Liver (tissue), 9 donors: ENCODE results near the gene PDE4B. TPM values are rescaled to one million over a fixed set of nuclear protein-coding genes. Genes with fewer than 3 reads are reported as not detected.

Experiments used
- DNase-seq: peaks from one replicate; pipeline ENCODE4 v3.0.0-alpha.2; 2017; ENCODE audit warnings: low spot score
- H3K27ac ChIP-seq, 2 donors: one replicate each; pipeline ENCODE4 v1.7.0; 2013; ENCODE audit warnings: inconsistent platforms in 2 of 2, low read length in 2 of 2, control low read depth in 1 of 2, low read depth in 1 of 2, mild to moderate bottlenecking in 1 of 2
- H3K27me3 ChIP-seq, 4 donors: one replicate each; pipeline versions ENCODE4 v1.6.1 to v1.7.0; 2013; ENCODE audit warnings: low read length in 3 of 4, inconsistent platforms in 1 of 4, mild to moderate bottlenecking in 1 of 4, moderate library complexity in 1 of 4; ENCODE audit not compliant: control insufficient read depth in 4 of 4, insufficient read depth in 4 of 4
- H3K36me3 ChIP-seq, 4 donors: one replicate each; pipeline versions ENCODE4 v1.6.1 to v1.7.0; 2013; ENCODE audit warnings: low read length in 3 of 4, mild to moderate bottlenecking in 3 of 4, low read depth in 1 of 4, moderate library complexity in 1 of 4; ENCODE audit not compliant: control insufficient read depth in 4 of 4, insufficient read depth in 3 of 4
- H3K4me1 ChIP-seq, 4 donors: one replicate each; pipeline versions ENCODE4 v1.6.1 to v1.7.0; 2013; ENCODE audit warnings: low read length in 3 of 4, mild to moderate bottlenecking in 3 of 4, moderate library complexity in 1 of 4; ENCODE audit not compliant: control insufficient read depth in 4 of 4, insufficient read depth in 4 of 4
- H3K4me3 ChIP-seq, 3 donors: one replicate each; pipeline versions ENCODE4 v1.6.1 to v1.7.0; 2013; ENCODE audit warnings: low read length in 3 of 3, control low read depth in 1 of 3, low read depth in 1 of 3, mild to moderate bottlenecking in 1 of 3
- H3K9ac ChIP-seq, 2 donors: one replicate each; pipeline ENCODE4 v1.7.0; 2013; ENCODE audit warnings: low read length in 2 of 2, mild to moderate bottlenecking in 2 of 2, moderate library complexity in 2 of 2, control low read depth in 1 of 2, low read depth in 1 of 2
- H3K9me3 ChIP-seq, 4 donors: one replicate each; pipeline versions ENCODE4 v1.6.1 to v1.7.0; 2013; ENCODE audit warnings: low read length in 3 of 4; ENCODE audit not compliant: control insufficient read depth in 4 of 4
- EGR1 ChIP-seq, 2 donors: IDR thresholded peaks; 2 replicates each; pipeline ENCODE4 v1.6.1; 2016 to 2018; ENCODE audit warnings: antibody characterized with exemption in 2 of 2, low read depth in 2 of 2
- FOXA1 ChIP-seq: IDR thresholded peaks from 2 replicates; pipeline ENCODE4 v1.6.1; 2016; ENCODE audit warnings: antibody characterized with exemption
- FOXA2 ChIP-seq: IDR thresholded peaks from 2 replicates; pipeline ENCODE4 v1.6.1; 2016; ENCODE audit warnings: antibody characterized with exemption
- GABPA ChIP-seq, 2 donors: IDR thresholded peaks in 1 of 2; conservative IDR thresholded peaks in 1 of 2; 2 replicates each; pipeline ENCODE4 v1.6.1; 2016; ENCODE audit warnings: antibody characterized with exemption in 2 of 2, mild to moderate bottlenecking in 1 of 2, moderate library complexity in 1 of 2
- JUND ChIP-seq, 2 donors: IDR thresholded peaks; 2 replicates each; pipeline ENCODE4 v1.6.1; 2016; ENCODE audit warnings: antibody characterized with exemption in 2 of 2
- RAD21 ChIP-seq, 2 donors: IDR thresholded peaks; 2 replicates each; pipeline ENCODE4 v1.6.1; 2016; ENCODE audit warnings: antibody characterized with exemption in 2 of 2, mild to moderate bottlenecking in 2 of 2
- RXRA ChIP-seq, 2 donors: IDR thresholded peaks; 2 replicates each; pipeline ENCODE4 v1.6.1; 2017 to 2018; ENCODE audit warnings: antibody characterized with exemption in 2 of 2, mild to moderate bottlenecking in 1 of 2
- TAF1 ChIP-seq: conservative IDR thresholded peaks from 2 replicates; pipeline ENCODE4 v1.6.1; 2016; ENCODE audit warnings: antibody characterized with exemption, mild to moderate bottlenecking
- YY1 ChIP-seq: IDR thresholded peaks from 2 replicates; pipeline ENCODE4 v1.6.1; 2016; ENCODE audit warnings: antibody characterized with exemption, mild to moderate bottlenecking
- WGBS: extraction: QIAGEN DNeasy Blood & Tissue Kit; methylation state at CpG from one replicate; pipeline ENCODE4 v1.1.7; 2013; 5-methylcytosine and 5-hydroxymethylcytosine counted together
- polyA plus RNA-seq, 2 donors: library from polyadenylated mRNA; stranded (reverse) in 1 of 2; unstranded in 1 of 2; fragments of 200-250 nt in 1 of 2; fragments of >200 nt in 1 of 2; fragmentation: Nextera tagmentation in 1 of 2; extraction: Ambion mirVana in 1 of 2; gene quantifications; one replicate each; pipeline versions ENCODE4 v1.2.1 to v1.2.3, GENCODE V29; 2013 to 2015
- total RNA-seq, 2 donors: library from RNA; depleted of rRNA; stranded (reverse); fragments of >200 nt; gene quantifications; one replicate each; pipeline ENCODE4 v1.2.3, GENCODE V29; 2014
- TF ChIP-seq, protein P1 (sequence below): IDR thresholded peaks from 2 replicates; pipeline ENCODE4 v1.6.1; 2016; ENCODE audit warnings: antibody characterized with exemption
- TF ChIP-seq, protein P2 (sequence below): IDR thresholded peaks from 2 replicates; pipeline ENCODE4 v1.6.1; 2016; ENCODE audit warnings: antibody characterized with exemption, mild to moderate bottlenecking
- TF ChIP-seq, protein P3 (sequence below): fragments of 150-350 bp; IDR thresholded peaks from 2 replicates; pipeline ENCODE4 v1.5.1; 2017; ENCODE audit warnings: improper control_type of control experiment, low read depth, low read length; ENCODE audit not compliant: missing input control
- TF ChIP-seq, protein P4 (sequence below): IDR thresholded peaks from 2 replicates; pipeline ENCODE4 v1.6.1; 2016; ENCODE audit warnings: antibody characterized with exemption
- donor health status: healthy.
- donor health status: healthy.
- donor health status: healthy.
- donor health status: healthy.
- donor health status: healthy.

Gene PDE4B
- total and polyA plus RNA-seq, 4 donors, result 1.9 to 3.9 (median 2.7) TPM

DNA sequence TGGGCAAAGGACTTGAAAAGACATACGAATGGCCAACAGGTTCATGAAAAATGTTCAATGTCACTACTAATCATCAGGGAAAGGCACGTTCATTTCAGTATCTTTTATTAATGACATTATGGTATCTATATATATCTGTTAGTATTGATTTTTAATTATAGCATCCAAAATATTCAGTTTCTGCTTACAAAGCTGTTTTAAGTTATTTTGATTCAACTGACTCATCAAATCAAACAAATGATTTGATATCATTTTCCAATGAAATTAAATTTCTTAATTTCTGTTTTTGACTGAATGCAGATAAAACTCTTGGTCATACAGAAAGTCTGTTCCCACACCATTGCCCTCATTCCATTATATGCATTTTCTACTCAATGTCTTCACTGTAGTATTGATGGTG, 315.9 kb downstream of the PDE4B start:
- 81% methylated on average over 2 of the region's 2 CpGs for WGBS
- Histone ChIP-seq H3K9ac (no peak overlapping the region), H3K27me3 (peaks cover 0 to 3% (median 0%) of the 10 kb centered on the region in 4 donors), H3K36me3 (no peaks in the 10 kb centered on the region), H3K4me1 (no peaks in the 10 kb centered on the region), H3K9me3 (no peaks in the 10 kb centered on the region), H3K4me3 (no peak overlapping the region), H3K27ac (no peak overlapping the region)
- no peak for DNase-seq
- TF ChIP-seq TAF1 (no peak), RXRA (IDR thresholded peaks at IDR 0.05) (no peak), YY1 (no peak)
- TF ChIP-seq, protein P1, sequence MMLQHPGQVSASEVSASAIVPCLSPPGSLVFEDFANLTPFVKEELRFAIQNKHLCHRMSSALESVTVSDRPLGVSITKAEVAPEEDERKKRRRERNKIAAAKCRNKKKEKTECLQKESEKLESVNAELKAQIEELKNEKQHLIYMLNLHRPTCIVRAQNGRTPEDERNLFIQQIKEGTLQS, result no peak

DNA sequence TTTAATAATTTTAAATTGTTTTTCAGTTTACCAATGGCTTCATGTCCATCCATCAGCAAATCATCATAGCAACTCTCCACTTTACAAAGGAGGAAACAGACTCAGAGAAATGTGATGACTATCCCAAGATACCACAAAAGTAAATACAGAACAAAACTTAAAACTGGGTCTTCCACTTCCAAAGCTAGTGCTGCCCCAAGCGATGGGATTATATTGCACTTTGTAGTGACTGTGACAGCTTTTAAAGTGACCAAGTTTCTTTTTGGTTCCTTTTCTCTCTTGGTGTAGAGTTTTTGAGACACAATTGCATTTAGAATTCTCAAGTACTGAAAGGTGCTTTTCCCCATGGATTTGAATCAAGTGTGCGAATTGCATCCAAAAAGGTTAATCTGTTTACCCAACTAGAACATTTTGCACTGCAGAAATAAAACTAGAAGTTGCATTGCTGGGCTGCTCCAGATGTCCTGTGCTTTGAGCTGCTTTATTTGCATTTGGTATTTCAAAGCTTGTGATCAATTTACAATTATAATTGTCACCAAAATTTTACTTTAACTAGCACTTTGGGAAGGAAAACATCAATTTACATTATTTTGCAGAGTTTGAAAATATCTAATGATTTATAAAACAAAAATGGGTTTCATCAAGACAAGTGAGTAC, 320.2 kb downstream of the PDE4B start:
- H3K27me3 ChIP-seq, result peaks cover 0 to 3% (median 0%) of the 10 kb centered on the region in 4 donors
- H3K4me1 ChIP-seq, result no peaks in the 10 kb centered on the region
- DNase-seq, result no peak
- no peak for TF ChIP-seq JUND (IDR thresholded peaks at IDR 0.05)
- TF ChIP-seq YY1, result no peak
- TF ChIP-seq GABPA (IDR thresholded peaks at IDR 0.05 in 1 of 2, conservative IDR thresholded peaks at IDR 0.05 in 1 of 2), result no peak
- TF ChIP-seq, protein P2, sequence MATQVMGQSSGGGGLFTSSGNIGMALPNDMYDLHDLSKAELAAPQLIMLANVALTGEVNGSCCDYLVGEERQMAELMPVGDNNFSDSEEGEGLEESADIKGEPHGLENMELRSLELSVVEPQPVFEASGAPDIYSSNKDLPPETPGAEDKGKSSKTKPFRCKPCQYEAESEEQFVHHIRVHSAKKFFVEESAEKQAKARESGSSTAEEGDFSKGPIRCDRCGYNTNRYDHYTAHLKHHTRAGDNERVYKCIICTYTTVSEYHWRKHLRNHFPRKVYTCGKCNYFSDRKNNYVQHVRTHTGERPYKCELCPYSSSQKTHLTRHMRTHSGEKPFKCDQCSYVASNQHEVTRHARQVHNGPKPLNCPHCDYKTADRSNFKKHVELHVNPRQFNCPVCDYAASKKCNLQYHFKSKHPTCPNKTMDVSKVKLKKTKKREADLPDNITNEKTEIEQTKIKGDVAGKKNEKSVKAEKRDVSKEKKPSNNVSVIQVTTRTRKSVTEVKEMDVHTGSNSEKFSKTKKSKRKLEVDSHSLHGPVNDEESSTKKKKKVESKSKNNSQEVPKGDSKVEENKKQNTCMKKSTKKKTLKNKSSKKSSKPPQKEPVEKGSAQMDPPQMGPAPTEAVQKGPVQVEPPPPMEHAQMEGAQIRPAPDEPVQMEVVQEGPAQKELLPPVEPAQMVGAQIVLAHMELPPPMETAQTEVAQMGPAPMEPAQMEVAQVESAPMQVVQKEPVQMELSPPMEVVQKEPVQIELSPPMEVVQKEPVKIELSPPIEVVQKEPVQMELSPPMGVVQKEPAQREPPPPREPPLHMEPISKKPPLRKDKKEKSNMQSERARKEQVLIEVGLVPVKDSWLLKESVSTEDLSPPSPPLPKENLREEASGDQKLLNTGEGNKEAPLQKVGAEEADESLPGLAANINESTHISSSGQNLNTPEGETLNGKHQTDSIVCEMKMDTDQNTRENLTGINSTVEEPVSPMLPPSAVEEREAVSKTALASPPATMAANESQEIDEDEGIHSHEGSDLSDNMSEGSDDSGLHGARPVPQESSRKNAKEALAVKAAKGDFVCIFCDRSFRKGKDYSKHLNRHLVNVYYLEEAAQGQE, result no peak
- no peak for TF ChIP-seq RXRA (IDR thresholded peaks at IDR 0.05)
- TF ChIP-seq RAD21 (IDR thresholded peaks at IDR 0.05), result no peak
- TF ChIP-seq, protein P3, sequence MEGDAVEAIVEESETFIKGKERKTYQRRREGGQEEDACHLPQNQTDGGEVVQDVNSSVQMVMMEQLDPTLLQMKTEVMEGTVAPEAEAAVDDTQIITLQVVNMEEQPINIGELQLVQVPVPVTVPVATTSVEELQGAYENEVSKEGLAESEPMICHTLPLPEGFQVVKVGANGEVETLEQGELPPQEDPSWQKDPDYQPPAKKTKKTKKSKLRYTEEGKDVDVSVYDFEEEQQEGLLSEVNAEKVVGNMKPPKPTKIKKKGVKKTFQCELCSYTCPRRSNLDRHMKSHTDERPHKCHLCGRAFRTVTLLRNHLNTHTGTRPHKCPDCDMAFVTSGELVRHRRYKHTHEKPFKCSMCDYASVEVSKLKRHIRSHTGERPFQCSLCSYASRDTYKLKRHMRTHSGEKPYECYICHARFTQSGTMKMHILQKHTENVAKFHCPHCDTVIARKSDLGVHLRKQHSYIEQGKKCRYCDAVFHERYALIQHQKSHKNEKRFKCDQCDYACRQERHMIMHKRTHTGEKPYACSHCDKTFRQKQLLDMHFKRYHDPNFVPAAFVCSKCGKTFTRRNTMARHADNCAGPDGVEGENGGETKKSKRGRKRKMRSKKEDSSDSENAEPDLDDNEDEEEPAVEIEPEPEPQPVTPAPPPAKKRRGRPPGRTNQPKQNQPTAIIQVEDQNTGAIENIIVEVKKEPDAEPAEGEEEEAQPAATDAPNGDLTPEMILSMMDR, result no peak
- TF ChIP-seq, protein P4, sequence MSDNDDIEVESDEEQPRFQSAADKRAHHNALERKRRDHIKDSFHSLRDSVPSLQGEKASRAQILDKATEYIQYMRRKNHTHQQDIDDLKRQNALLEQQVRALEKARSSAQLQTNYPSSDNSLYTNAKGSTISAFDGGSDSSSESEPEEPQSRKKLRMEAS, result no peak
- TF ChIP-seq EGR1 (IDR thresholded peaks at IDR 0.05; ENCODE audit: low read depth in 2 of 2), result no peak
- no peak for TF ChIP-seq FOXA2
- TF ChIP-seq FOXA1, result no peak
- WGBS, result 71% methylated on average over 2 of the region's 2 CpGs
- no peaks in the 10 kb centered on the region for H3K36me3 ChIP-seq
- H3K4me3 ChIP-seq, result no peak overlapping the region
- H3K9me3 ChIP-seq, result no peaks in the 10 kb centered on the region
- no peak overlapping the region for H3K9ac ChIP-seq
- H3K27ac ChIP-seq, result no peak overlapping the region
